SU-DHL-6 (cell line): ENCODE results near the gene EIF5A.

Experiments
- H2AFZ ChIP-seq: fragments of 200-600 bp; sonication (generic); 2 replicates; pipeline ENCODE4 v1.6.1; 2014; ENCODE audit warnings: low read depth, mild to moderate bottlenecking, moderate library complexity, mixed read lengths, antibody characterized with exemption, low read length; ENCODE audit not compliant: severe bottlenecking
- H3F3A ChIP-seq: fragments of 200-600 bp; shearing (Covaris generic); 2 replicates; pipeline ENCODE4 v1.6.0; 2016; ENCODE audit warnings: antibody characterized with exemption, mild to moderate bottlenecking; ENCODE audit not compliant: insufficient read depth
- H3K27ac ChIP-seq: fragments of 200-600 bp; sonication (generic); 2 replicates; pipeline ENCODE4 v1.5.1; 2016; ENCODE audit warnings: low read depth, mild to moderate bottlenecking, low read length, moderate library complexity, mixed read lengths
- H3K27me3 ChIP-seq: fragments of 200-600 bp; sonication (generic), shearing (Covaris generic); 2 replicates; pipeline ENCODE4 v1.6.0; 2014; ENCODE audit warnings: mild to moderate bottlenecking, low read length
- H3K36me3 ChIP-seq: fragments of 200-600 bp; sonication (generic); 2 replicates; pipeline ENCODE4 v1.6.1; 2014; ENCODE audit warnings: mild to moderate bottlenecking, low read length, mixed read lengths
- H3K4me2 ChIP-seq: fragments of 300-600, 200-600 bp; shearing (Covaris generic), sonication (generic); 2 replicates; pipeline ENCODE4 v1.6.0; 2014; ENCODE audit warnings: low read length, low read depth, mild to moderate bottlenecking; ENCODE audit not compliant: poor library complexity, severe bottlenecking
- H3K4me3 ChIP-seq: fragments of 200-600 bp; sonication (generic); 2 replicates; pipeline ENCODE4 v1.5.1; 2014; ENCODE audit warnings: antibody characterized with exemption, low read length, mild to moderate bottlenecking, mixed read lengths; ENCODE audit not compliant: insufficient read depth, poor library complexity, severe bottlenecking
- H3K79me2 ChIP-seq: fragments of 200-600 bp; sonication (generic); 2 replicates; pipeline ENCODE4 v1.6.1; 2014; ENCODE audit warnings: mild to moderate bottlenecking, low read length, moderate library complexity; ENCODE audit not compliant: insufficient read depth
- H3K9ac ChIP-seq: fragments of 200-600 bp; sonication (generic); 2 replicates; pipeline ENCODE4 v1.7.0; 2014; ENCODE audit warnings: mild to moderate bottlenecking, low read length
- H3K9me2 ChIP-seq: fragments of 200-600 bp; sonication (generic); replicated peaks from 2 replicates; pipeline ENCODE4 v1.6.1; 2014; ENCODE audit warnings: low read length; ENCODE audit not compliant: insufficient read depth
- H3K9me3 ChIP-seq: fragments of 200-600 bp; sonication (generic); 2 replicates; pipeline ENCODE4 v1.6.1; 2014; ENCODE audit warnings: low read length, mixed read lengths; ENCODE audit not compliant: insufficient read depth
- H4K20me1 ChIP-seq: fragments of 200-600 bp; sonication (generic); 2 replicates; pipeline ENCODE4 v1.6.1; 2014; ENCODE audit warnings: low read depth, mild to moderate bottlenecking, antibody characterized with exemption, low read length, moderate library complexity, mixed read lengths
- EZH2phosphoT487 ChIP-seq: fragments of 200-600 bp; sonication (generic), shearing (Covaris generic); conservative IDR thresholded peaks from 2 replicates; pipeline ENCODE4 v1.6.1; 2018; ENCODE audit warnings: mild to moderate bottlenecking, antibody characterized with exemption, low read length, moderate library complexity, mixed read lengths
- TF ChIP-seq, protein P1 (sequence below): fragments of 200-600 bp; sonication (generic); IDR thresholded peaks from one replicate; pipeline ENCODE4 v1.5.1; 2017; ENCODE audit warnings: antibody characterized with exemption, mild to moderate bottlenecking, low read length, moderate library complexity; ENCODE audit not compliant: insufficient read depth, poor library complexity, severe bottlenecking

EIF5A gene

GRCh38 chr17:7281074-7281952 is 26.1 kb upstream of the EIF5A start, which contains the start of gene SLC2A4:
Gene SLC2A4 (plus strand): TSS chr17:7281718. CDS start chr17:7281935, 217 bp downstream.
- Histone ChIP-seq H4K20me1 (no peaks in the 10 kb centered on the region), H3K9me2 (no peaks in the 10 kb centered on the region), H3F3A (peaks cover 4% of the 10 kb centered on the region; the same call in 1 of the 2 replicates), H3K79me2 (no peaks in the 10 kb centered on the region), H3K36me3 (no peaks in the 10 kb centered on the region), H3K4me3 (peak within 1 kb of the TSS; percentile 31), H3K9ac (no peak within 1 kb of the TSS), H3K27me3 (no peaks in the 10 kb centered on the region), H2AFZ (no peak within 1 kb of the TSS), H3K9me3 (no peaks in the 10 kb centered on the region), H3K27ac (no peak within 1 kb of the TSS), H3K4me2 (peak within 1 kb of the TSS; percentile 54)
- TF ChIP-seq, protein P1, sequence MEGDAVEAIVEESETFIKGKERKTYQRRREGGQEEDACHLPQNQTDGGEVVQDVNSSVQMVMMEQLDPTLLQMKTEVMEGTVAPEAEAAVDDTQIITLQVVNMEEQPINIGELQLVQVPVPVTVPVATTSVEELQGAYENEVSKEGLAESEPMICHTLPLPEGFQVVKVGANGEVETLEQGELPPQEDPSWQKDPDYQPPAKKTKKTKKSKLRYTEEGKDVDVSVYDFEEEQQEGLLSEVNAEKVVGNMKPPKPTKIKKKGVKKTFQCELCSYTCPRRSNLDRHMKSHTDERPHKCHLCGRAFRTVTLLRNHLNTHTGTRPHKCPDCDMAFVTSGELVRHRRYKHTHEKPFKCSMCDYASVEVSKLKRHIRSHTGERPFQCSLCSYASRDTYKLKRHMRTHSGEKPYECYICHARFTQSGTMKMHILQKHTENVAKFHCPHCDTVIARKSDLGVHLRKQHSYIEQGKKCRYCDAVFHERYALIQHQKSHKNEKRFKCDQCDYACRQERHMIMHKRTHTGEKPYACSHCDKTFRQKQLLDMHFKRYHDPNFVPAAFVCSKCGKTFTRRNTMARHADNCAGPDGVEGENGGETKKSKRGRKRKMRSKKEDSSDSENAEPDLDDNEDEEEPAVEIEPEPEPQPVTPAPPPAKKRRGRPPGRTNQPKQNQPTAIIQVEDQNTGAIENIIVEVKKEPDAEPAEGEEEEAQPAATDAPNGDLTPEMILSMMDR, result no peak
- no peak for TF ChIP-seq EZH2phosphoT487

- Histone ChIP-seq H3K27ac (no peak overlapping the region), H3K9ac (no peak overlapping the region)
These were observed 25.3 kb upstream of the EIF5A start for GRCh38 chr17:7281953-7282751.

DNA sequence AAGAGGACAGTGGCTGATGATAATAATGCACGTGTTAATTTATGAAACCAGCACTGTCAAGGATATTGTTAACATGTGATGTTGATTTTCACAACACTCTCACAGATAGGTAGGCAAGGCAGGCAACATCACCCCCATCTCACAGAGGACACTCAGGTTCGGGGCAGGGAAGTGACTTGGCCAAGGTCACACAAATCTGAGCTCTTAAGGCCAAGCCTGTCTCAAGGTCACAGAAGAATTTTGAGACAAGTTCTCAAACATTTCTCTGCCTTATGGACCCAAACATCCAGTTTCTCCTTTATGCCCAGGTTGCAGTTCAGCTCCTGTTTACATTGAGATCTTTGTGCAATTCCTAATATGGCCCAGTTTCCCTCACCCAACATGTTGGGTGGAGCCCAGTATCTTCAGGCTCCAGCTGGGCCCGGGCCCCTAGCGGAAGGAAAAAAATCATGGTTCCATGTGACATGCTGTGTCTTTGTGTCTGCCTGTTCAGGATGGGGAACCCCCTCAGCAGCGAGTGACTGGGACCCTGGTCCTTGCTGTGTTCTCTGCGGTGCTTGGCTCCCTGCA is 24.6 kb upstream of the EIF5A start:
- Histone ChIP-seq H3K9ac (no peak overlapping the region), H3K36me3 (no peaks in the 10 kb centered on the region), H3F3A (peaks cover 4% of the 10 kb centered on the region; the same call in 1 of the 2 replicates), H3K4me3 (no peak overlapping the region), H3K4me2 (no peak overlapping the region), H3K27me3 (no peaks in the 10 kb centered on the region), H3K9me2 (no peaks in the 10 kb centered on the region), H3K79me2 (no peaks in the 10 kb centered on the region), H2AFZ (no peak overlapping the region), H3K27ac (no peak overlapping the region), H4K20me1 (no peaks in the 10 kb centered on the region), H3K9me3 (no peaks in the 10 kb centered on the region)
- no peak for TF ChIP-seq EZH2phosphoT487
- TF ChIP-seq, protein P1, result no peak

More at GRCh38 chr17:7281953-7282751, 25.3 kb upstream of the EIF5A start:
- Histone ChIP-seq H4K20me1 (no peaks in the 10 kb centered on the region), H3K36me3 (no peaks in the 10 kb centered on the region), H3K4me3 (peak overlapping the region; percentile 31), H3K9me2 (no peaks in the 10 kb centered on the region), H3K4me2 (peak overlapping the region; percentile 54), H3F3A (peaks cover 4% of the 10 kb centered on the region; the same call in 1 of the 2 replicates), H3K9me3 (no peaks in the 10 kb centered on the region), H2AFZ (no peak overlapping the region), H3K27me3 (no peaks in the 10 kb centered on the region), H3K79me2 (no peaks in the 10 kb centered on the region)
- no peak for TF ChIP-seq EZH2phosphoT487
- TF ChIP-seq, protein P1, result no peak
